Measurements from ENCODE around the gene ARCN1. TPM values are rescaled to one million over a fixed set of nuclear protein-coding genes. Genes with fewer than 3 reads are reported as not detected.

The ARCN1 gene
- total and polyA plus RNA-seq, 9 of the 15 experiments (the other 6 are each of a cell fraction or from before 2014, with no cell fraction given) = 30.0 to 224 (median 76.4) TPM

DNA sequence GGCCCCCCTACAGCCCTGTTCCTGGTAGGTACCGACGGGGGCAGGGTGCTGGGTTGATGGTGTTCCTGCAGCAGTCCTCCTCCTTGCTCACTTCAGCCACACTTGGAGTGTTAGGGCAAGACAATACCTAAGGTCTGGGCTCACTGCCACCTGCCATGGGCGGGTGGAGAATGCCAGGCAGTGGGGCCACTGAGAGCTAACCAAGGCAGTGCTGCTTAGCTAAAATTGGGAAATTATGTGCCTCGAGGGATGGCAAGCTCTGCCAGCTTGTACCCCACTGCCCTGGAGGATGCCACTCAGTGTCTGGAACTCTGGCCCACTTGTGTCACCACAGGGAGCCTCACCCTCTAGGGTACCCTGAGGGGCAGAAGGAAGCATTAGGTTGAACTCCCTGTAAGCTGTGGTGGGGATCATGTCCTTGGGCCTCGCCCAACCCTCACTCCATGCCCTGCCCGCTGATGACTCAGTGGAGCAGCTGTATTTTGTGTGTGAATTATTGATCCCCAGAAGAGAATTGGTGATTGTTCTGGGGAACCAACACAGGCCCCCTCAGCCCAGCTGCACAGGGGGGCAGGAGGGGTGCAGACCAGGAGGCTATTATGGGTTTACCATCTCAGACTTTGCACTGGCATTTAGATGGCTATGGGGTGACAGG is 53.0 kb downstream of the ARCN1 start (continued):
- TF ChIP-seq NONO (IDR thresholded peaks at IDR 0.05; ENCODE audit: low read depth in 2 of 2, low read length in 1 of 2) = no peak
- TF ChIP-seq NFIC (IDR thresholded peaks at IDR 0.05) = no peak
- TF ChIP-seq RFX1 (IDR thresholded peaks at IDR 0.05) = no peak
- TF ChIP-seq, protein P1, sequence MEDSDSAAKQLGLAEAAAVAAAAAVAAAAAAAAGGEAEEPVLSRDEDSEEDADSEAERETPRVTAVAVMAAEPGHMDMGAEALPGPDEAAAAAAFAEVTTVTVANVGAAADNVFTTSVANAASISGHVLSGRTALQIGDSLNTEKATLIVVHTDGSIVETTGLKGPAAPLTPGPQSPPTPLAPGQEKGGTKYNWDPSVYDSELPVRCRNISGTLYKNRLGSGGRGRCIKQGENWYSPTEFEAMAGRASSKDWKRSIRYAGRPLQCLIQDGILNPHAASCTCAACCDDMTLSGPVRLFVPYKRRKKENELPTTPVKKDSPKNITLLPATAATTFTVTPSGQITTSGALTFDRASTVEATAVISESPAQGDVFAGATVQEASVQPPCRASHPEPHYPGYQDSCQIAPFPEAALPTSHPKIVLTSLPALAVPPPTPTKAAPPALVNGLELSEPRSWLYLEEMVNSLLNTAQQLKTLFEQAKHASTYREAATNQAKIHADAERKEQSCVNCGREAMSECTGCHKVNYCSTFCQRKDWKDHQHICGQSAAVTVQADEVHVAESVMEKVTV (CRISPR knock-in tag; IDR thresholded peaks at IDR 0.05) = no peak
- TF ChIP-seq, protein P2, sequence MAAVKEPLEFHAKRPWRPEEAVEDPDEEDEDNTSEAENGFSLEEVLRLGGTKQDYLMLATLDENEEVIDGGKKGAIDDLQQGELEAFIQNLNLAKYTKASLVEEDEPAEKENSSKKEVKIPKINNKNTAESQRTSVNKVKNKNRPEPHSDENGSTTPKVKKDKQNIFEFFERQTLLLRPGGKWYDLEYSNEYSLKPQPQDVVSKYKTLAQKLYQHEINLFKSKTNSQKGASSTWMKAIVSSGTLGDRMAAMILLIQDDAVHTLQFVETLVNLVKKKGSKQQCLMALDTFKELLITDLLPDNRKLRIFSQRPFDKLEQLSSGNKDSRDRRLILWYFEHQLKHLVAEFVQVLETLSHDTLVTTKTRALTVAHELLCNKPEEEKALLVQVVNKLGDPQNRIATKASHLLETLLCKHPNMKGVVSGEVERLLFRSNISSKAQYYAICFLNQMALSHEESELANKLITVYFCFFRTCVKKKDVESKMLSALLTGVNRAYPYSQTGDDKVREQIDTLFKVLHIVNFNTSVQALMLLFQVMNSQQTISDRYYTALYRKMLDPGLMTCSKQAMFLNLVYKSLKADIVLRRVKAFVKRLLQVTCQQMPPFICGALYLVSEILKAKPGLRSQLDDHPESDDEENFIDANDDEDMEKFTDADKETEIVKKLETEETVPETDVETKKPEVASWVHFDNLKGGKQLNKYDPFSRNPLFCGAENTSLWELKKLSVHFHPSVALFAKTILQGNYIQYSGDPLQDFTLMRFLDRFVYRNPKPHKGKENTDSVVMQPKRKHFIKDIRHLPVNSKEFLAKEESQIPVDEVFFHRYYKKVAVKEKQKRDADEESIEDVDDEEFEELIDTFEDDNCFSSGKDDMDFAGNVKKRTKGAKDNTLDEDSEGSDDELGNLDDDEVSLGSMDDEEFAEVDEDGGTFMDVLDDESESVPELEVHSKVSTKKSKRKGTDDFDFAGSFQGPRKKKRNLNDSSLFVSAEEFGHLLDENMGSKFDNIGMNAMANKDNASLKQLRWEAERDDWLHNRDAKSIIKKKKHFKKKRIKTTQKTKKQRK (IDR thresholded peaks at IDR 0.05; ENCODE audit: borderline replicate concordance, low read depth, low read length) = no peak
- TF ChIP-seq XRCC3 (IDR thresholded peaks at IDR 0.05) = no peak

Data from K562 (cell line).